Measurements from ENCODE around the gene RHOF.

- TF ChIP-seq ZNF460 (CRISPR knock-in tag; IDR thresholded peaks at IDR 0.05; ENCODE audit: borderline replicate concordance): no peak
- TF ChIP-seq POLR2AphosphoS5 (IDR thresholded peaks at IDR 0.05; ENCODE audit: low read depth, low read length): no peak
- TF ChIP-seq ZBTB33 (CRISPR knock-in tag; IDR thresholded peaks at IDR 0.05): no peak
- no peak for TF ChIP-seq ZNF354B (CRISPR knock-in tag; IDR thresholded peaks at IDR 0.05)
Observed at GRCh38 chr12:121830588-121831265, 37.2 kb upstream of the RHOF start.

All from HepG2 (cell line).